Left lobe of liver (tissue), 2 donors: ENCODE data around the gene NAXD. TPM values are rescaled to one million over a fixed set of nuclear protein-coding genes. Genes with fewer than 3 reads are reported as not detected.

Source experiments
- ATAC-seq: fragments of 200-7000 bp; cut with Tn5 transposase; one replicate; pipeline ENCODE4 v1.9.1; 2020; ENCODE audit warnings: mild to moderate bottlenecking, moderate library complexity
- DNase-seq: peaks from one replicate; pipeline ENCODE4 v3.0.0-alpha.2; 2020; ENCODE audit warnings: low spot score
- total RNA-seq: library from RNA; stranded (reverse); gene quantifications from one replicate; pipeline ENCODE4 v1.2.1, GENCODE V29; 2021
- donor health status: DM: no; HTN: no; CAD: no; lungs with moderate emphysema.
- donor health status: DM: no; HTN: yes; CAD: no.

NAXD gene
- total RNA-seq, 1 donor from 2014 or later: 34.4 TPM

- ATAC-seq: no peak
- no peak for DNase-seq
Observed at GRCh38 chr13:110685305-110686020, 70.1 kb downstream of the NAXD start.

GRCh38 chr13:110687736-110688135 is 72.4 kb downstream of the NAXD start:
- DNase-seq (no peak), ATAC-seq (no peak)

GRCh38 chr13:110689041-110689440 is 73.7 kb downstream of the NAXD start:
- no peak for ATAC-seq
- DNase-seq: no peak

Other genes starting within 250 kb of the NAXD start
- 12.3 TPM for gene RAB20, start 53.8 kb upstream of the NAXD start, total RNA-seq
- 33.9 TPM for gene CARS2, start 90.6 kb downstream of the NAXD start, total RNA-seq
- gene ING1, start 98.2 kb downstream of the NAXD start, total RNA-seq: 15.2 TPM